ENCODE data around the gene LAMA2. TPM values are rescaled to one million over a fixed set of nuclear protein-coding genes. Genes with fewer than 3 reads are reported as not detected.

The LAMA2 gene
- polyA plus RNA-seq, 3 donors from 2014 or later: 0.17 to 1.2 (median 0.34) TPM

- Mint-ChIP-seq H3K4me1 (no peaks in the 10 kb centered on the region), H3K4me3 (no peak overlapping the region), H3K9me3 (peaks cover 0 to 11% (median 0%) of the 10 kb centered on the region in 6 donors), H3K27ac (no peak overlapping the region), H3K36me3 (no peaks in the 10 kb centered on the region), H3K27me3 (ENCODE audit: low read depth in 3 of 3) (peaks cover 2 to 5% (median 3%) of the 10 kb centered on the region in 3 donors)
- DNase-seq: no peak
Observed at GRCh38 chr6:129089357-129089756, 206.4 kb downstream of the LAMA2 start.

DNA sequence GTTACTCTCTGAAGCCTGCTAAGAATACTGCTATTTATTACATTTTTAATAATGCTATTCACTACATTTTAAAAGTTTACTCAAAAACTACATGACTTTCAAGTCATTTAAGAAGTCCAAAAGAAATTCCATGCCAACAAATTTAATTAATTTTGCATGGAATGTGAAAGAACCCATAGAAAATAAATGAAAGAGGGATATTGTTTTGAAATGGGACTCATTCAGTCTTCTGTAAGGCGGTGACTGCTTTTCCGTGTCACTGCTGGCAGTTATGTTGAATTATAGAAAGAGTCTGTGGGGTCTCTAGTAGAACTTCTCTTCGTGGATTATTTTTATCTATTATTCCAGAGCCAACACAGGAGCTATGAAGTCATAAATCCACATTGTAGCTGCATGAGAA is 211.2 kb downstream of the LAMA2 start:
- Mint-ChIP-seq H3K27ac (no peak overlapping the region), H3K4me1 (no peaks in the 10 kb centered on the region), H3K36me3 (no peaks in the 10 kb centered on the region), H3K27me3 (ENCODE audit: low read depth in 3 of 3) (peaks cover 2 to 6% (median 5%) of the 10 kb centered on the region in 3 donors), H3K4me3 (no peak overlapping the region), H3K9me3 (peaks cover 0 to 5% (median 0%) of the 10 kb centered on the region in 6 donors)
- no peak for DNase-seq

GRCh38 chr6:129096651-129097290 is 213.8 kb downstream of the LAMA2 start:
- Mint-ChIP-seq H3K4me3 (no peak overlapping the region), H3K36me3 (no peaks in the 10 kb centered on the region), H3K4me1 (no peaks in the 10 kb centered on the region), H3K27ac (no peak overlapping the region), H3K9me3 (peaks cover 0 to 3% (median 0%) of the 10 kb centered on the region in 6 donors), H3K27me3 (ENCODE audit: low read depth in 3 of 3) (peaks cover 2 to 6% (median 2%) of the 10 kb centered on the region in 3 donors)
- DNase-seq: no peak

DNA sequence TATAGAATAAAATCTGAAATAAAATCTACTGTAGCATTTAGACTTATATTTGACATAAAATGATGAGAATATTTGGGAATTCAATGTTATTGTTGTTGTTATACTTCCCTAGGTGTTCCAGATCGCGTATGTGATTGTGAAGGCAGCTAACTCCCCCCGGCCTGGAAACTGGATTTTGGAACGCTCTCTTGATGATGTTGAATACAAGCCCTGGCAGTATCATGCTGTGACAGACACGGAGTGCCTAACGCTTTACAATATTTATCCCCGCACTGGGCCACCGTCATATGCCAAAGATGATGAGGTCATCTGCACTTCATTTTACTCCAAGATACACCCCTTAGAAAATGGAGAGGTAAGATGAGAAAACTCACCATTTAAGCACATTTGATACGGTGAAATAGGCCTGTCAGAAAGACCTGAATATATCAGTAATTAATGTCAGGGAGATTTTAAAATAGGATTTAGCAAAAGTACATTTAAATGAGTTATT is 215.2 kb downstream of the LAMA2 start:
- Mint-ChIP-seq H3K4me3 (no peak overlapping the region), H3K4me1 (no peaks in the 10 kb centered on the region), H3K36me3 (no peaks in the 10 kb centered on the region), H3K27me3 (ENCODE audit: low read depth in 3 of 3) (peaks cover 0 to 2% (median 0%) of the 10 kb centered on the region in 3 donors), H3K27ac (no peak overlapping the region), H3K9me3 (no peaks in the 10 kb centered on the region)
- DNase-seq: no peak

DNA sequence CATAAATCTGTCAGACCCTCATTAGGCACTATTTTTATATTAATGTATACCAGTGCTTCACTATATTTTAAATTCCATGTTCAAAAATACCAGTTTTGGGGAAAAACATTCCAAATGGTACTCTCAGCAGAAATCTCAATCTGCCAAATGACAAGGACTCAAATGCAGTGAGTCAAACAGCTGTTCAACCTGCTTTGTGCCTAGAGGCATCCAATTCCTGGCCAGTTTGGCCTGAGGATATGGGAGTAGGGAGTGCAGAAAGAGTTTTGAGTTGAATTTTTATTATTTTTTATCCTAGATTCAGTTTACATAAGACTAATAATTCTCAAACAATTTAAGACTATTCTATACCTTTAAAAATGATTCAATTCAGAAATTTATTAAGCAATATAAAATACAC is 216.8 kb downstream of the LAMA2 start:
- peaks cover 0 to 4% (median 2%) of the 10 kb centered on the region in 3 donors for H3K27me3 Mint-ChIP-seq (ENCODE audit: low read depth in 3 of 3)
- H3K4me1 Mint-ChIP-seq: no peaks in the 10 kb centered on the region
- no peaks in the 10 kb centered on the region for H3K36me3 Mint-ChIP-seq
- H3K9me3 Mint-ChIP-seq: no peaks in the 10 kb centered on the region
- H3K27ac Mint-ChIP-seq: no peak overlapping the region
- no peak overlapping the region for H3K4me3 Mint-ChIP-seq
- no peak for DNase-seq

GRCh38 chr6:129100164-129100563 is 217.2 kb downstream of the LAMA2 start:
- DNase-seq: no peak
- no peaks in the 10 kb centered on the region for H3K9me3 Mint-ChIP-seq
- H3K4me1 Mint-ChIP-seq: no peaks in the 10 kb centered on the region
- H3K27ac Mint-ChIP-seq: no peak overlapping the region
- H3K27me3 Mint-ChIP-seq (ENCODE audit: low read depth in 3 of 3): peaks cover 0 to 4% (median 2%) of the 10 kb centered on the region in 3 donors
- H3K36me3 Mint-ChIP-seq: no peaks in the 10 kb centered on the region
- no peak overlapping the region for H3K4me3 Mint-ChIP-seq

DNA sequence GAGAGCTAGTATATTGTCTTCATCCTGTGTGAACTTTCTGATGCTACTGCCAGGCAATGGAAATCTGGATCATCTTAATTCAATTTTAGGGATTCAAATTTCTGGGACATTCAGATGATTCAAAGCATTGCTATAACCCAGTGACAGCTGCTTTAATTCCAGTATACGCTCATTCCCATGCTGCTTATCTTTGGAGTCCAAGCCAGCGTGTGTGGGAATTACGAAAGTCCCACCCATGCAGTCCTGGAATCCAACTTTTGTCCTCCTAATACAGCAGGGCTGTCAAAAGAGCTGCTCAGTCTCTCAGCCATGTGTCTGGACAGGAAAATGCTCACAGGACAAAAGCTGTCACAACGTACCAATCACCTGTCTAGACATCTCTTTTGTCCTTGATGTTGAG is 219.8 kb downstream of the LAMA2 start:
- peaks cover 2 to 5% (median 3%) of the 10 kb centered on the region in 3 donors for H3K27me3 Mint-ChIP-seq (ENCODE audit: low read depth in 3 of 3)
- DNase-seq: no peak
- no peak overlapping the region for H3K27ac Mint-ChIP-seq
- H3K36me3 Mint-ChIP-seq: no peaks in the 10 kb centered on the region
- no peaks in the 10 kb centered on the region for H3K9me3 Mint-ChIP-seq
- no peaks in the 10 kb centered on the region for H3K4me1 Mint-ChIP-seq
- no peak overlapping the region for H3K4me3 Mint-ChIP-seq

DNA sequence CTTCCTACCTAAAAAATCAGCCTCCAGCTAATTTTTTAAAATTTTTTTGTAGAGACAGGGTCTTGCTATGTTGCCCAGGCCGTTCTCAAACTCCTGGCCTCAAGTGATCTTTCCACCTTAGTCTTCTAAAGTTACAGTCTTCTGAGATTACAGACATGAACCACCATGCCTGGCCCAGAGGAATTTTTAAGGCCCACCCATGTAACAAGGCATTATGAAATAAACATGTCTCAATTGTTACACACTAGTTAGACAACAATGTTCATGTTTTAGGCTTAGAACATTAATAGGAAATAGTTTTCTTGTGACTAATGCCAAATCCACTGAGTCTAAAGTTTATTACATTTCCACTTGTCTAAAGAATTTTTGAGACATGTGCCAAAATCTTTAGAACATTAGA is 221.2 kb downstream of the LAMA2 start:
- no peaks in the 10 kb centered on the region for H3K36me3 Mint-ChIP-seq
- no peaks in the 10 kb centered on the region for H3K9me3 Mint-ChIP-seq
- no peak for DNase-seq
- no peak overlapping the region for H3K27ac Mint-ChIP-seq
- no peak overlapping the region for H3K4me3 Mint-ChIP-seq
- no peaks in the 10 kb centered on the region for H3K4me1 Mint-ChIP-seq
- peaks cover 3 to 8% (median 5%) of the 10 kb centered on the region in 3 donors for H3K27me3 Mint-ChIP-seq (ENCODE audit: low read depth in 3 of 3)

DNA sequence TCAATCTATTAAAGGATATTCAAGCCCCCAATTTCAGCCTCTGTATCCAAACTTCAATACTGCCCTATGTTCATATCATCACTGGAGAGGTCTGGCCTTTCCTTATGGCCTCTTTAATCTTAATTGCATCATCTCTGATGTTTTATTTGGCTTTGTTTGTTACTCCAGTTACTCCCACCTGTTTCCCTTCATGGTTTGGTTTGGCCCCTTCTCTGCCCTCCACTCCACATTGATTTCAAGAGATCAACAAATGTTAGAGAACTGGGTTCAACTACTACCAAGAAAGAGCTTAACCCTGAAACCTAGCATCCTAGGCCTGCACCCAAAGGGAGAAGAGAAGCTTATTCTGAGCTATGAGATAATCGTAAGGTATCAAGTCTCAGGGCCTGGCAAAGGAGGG is 221.6 kb downstream of the LAMA2 start:
- no peak overlapping the region for H3K4me3 Mint-ChIP-seq
- DNase-seq: no peak
- no peaks in the 10 kb centered on the region for H3K9me3 Mint-ChIP-seq
- no peaks in the 10 kb centered on the region for H3K4me1 Mint-ChIP-seq
- H3K27me3 Mint-ChIP-seq (ENCODE audit: low read depth in 3 of 3): peaks cover 3 to 8% (median 5%) of the 10 kb centered on the region in 3 donors
- H3K36me3 Mint-ChIP-seq: no peaks in the 10 kb centered on the region
- no peak overlapping the region for H3K27ac Mint-ChIP-seq

GRCh38 chr6:129105035-129105434 is 222.1 kb downstream of the LAMA2 start:
- H3K4me3 Mint-ChIP-seq: no peak overlapping the region
- H3K36me3 Mint-ChIP-seq: no peaks in the 10 kb centered on the region
- H3K27ac Mint-ChIP-seq: no peak overlapping the region
- H3K27me3 Mint-ChIP-seq (ENCODE audit: low read depth in 3 of 3): peaks cover 3 to 9% (median 5%) of the 10 kb centered on the region in 3 donors
- H3K9me3 Mint-ChIP-seq: no peaks in the 10 kb centered on the region
- DNase-seq: no peak
- no peaks in the 10 kb centered on the region for H3K4me1 Mint-ChIP-seq

GRCh38 chr6:129105793-129106192 is 222.9 kb downstream of the LAMA2 start:
- H3K4me3 Mint-ChIP-seq: no peak overlapping the region
- no peak for DNase-seq
- H3K4me1 Mint-ChIP-seq: no peaks in the 10 kb centered on the region
- peaks cover 3 to 9% (median 5%) of the 10 kb centered on the region in 3 donors for H3K27me3 Mint-ChIP-seq (ENCODE audit: low read depth in 3 of 3)
- no peaks in the 10 kb centered on the region for H3K9me3 Mint-ChIP-seq
- H3K27ac Mint-ChIP-seq: no peak overlapping the region
- H3K36me3 Mint-ChIP-seq: no peaks in the 10 kb centered on the region

- DNase-seq: no peak
- no peaks in the 10 kb centered on the region for H3K4me1 Mint-ChIP-seq
- H3K27me3 Mint-ChIP-seq (ENCODE audit: low read depth in 3 of 3): peaks cover 5 to 11% (median 9%) of the 10 kb centered on the region in 3 donors
- no peak overlapping the region for H3K27ac Mint-ChIP-seq
- no peak overlapping the region for H3K4me3 Mint-ChIP-seq
- no peaks in the 10 kb centered on the region for H3K9me3 Mint-ChIP-seq
- no peaks in the 10 kb centered on the region for H3K36me3 Mint-ChIP-seq
Observed at GRCh38 chr6:129108337-129108736, 225.4 kb downstream of the LAMA2 start.

GRCh38 chr6:129110690-129111343 is 227.9 kb downstream of the LAMA2 start:
- Mint-ChIP-seq H3K4me3 (no peak overlapping the region), H3K4me1 (no peaks in the 10 kb centered on the region), H3K27ac (no peak overlapping the region), H3K36me3 (no peaks in the 10 kb centered on the region), H3K27me3 (ENCODE audit: low read depth in 3 of 3) (peaks cover 5 to 10% (median 7%) of the 10 kb centered on the region in 3 donors), H3K9me3 (no peaks in the 10 kb centered on the region)
- no peak for DNase-seq

DNA sequence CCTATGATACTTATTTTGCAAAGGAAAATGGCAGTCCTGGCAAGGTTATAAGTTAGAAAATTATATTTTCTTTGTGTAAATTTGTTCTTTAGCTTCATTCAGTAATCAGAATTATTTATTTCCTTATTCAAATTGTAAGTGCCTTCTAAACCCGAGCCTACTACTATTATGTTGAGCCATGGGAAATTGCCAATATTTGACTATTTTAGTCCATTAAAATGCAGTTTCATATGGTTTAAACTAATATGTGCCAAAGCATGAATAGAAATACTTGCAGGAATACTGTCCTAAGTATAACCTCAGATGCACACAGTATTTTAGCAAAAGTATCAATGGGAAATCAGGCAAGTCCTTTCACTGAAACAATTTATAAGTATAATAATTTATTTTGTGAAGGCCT is 228.4 kb downstream of the LAMA2 start:
- peaks cover 5 to 10% (median 6%) of the 10 kb centered on the region in 3 donors for H3K27me3 Mint-ChIP-seq (ENCODE audit: low read depth in 3 of 3)
- H3K9me3 Mint-ChIP-seq: no peaks in the 10 kb centered on the region

More for the DNA sequence above, 228.4 kb downstream of the LAMA2 start:
- H3K4me3 Mint-ChIP-seq: no peak overlapping the region
- DNase-seq: no peak
- no peaks in the 10 kb centered on the region for H3K4me1 Mint-ChIP-seq
- no peaks in the 10 kb centered on the region for H3K36me3 Mint-ChIP-seq
- no peak overlapping the region for H3K27ac Mint-ChIP-seq

Data from immature natural killer cell (primary cell).